HG02943 (cell line): ENCODE data around the gene ANXA4.
A peak's percentile ranks its signal among the peaks of the same experiment; 100 is the strongest.
"Not testable (repeated sequence)": the region's sequence is repeated elsewhere in the genome, so short reads cannot be mapped to it uniquely, and the experiment has no call there.

Experiments used
- ATAC-seq: cut with Tn5 transposase; IDR thresholded peaks from one replicate; pipeline ENCODE4 v1.9.1; 2021; ENCODE audit warnings: mild to moderate bottlenecking, low read depth, moderate library complexity; ENCODE audit not compliant: unreplicated experiment

Gene ANXA4

GRCh38 chr2:69798909-69799526 is 57.1 kb downstream of the ANXA4 start:
- no peak for ATAC-seq

GRCh38 chr2:69801745-69802290 is 59.9 kb downstream of the ANXA4 start:
- ATAC-seq, result no peak

- ATAC-seq, result not testable (repeated sequence)
These were observed 60.9 kb downstream of the ANXA4 start for GRCh38 chr2:69802781-69803367.

GRCh38 chr2:69804416-69804815 is 62.5 kb downstream of the ANXA4 start:
- ATAC-seq, result no peak

- ATAC-seq, result no peak
These were observed 64.0 kb downstream of the ANXA4 start for GRCh38 chr2:69805887-69806286.

- ATAC-seq, result no peak
These were observed 66.0 kb downstream of the ANXA4 start for GRCh38 chr2:69807821-69808540.

GRCh38 chr2:69810550-69810949 is 68.6 kb downstream of the ANXA4 start:
- ATAC-seq, result no peak

- ATAC-seq, result no peak
These were observed 69.1 kb downstream of the ANXA4 start for GRCh38 chr2:69811018-69811417.

- ATAC-seq, result no peak
These were observed 69.7 kb downstream of the ANXA4 start for GRCh38 chr2:69811591-69811990.

- no peak for ATAC-seq
These were observed 73.8 kb downstream of the ANXA4 start for GRCh38 chr2:69815717-69816116.

- no peak for ATAC-seq
These were observed 75.1 kb downstream of the ANXA4 start for GRCh38 chr2:69816923-69817542.

GRCh38 chr2:69817729-69818501 is 76.0 kb downstream of the ANXA4 start:
- no peak for ATAC-seq

GRCh38 chr2:69827796-69828540 is 86.0 kb downstream of the ANXA4 start:
- ATAC-seq, result no peak

GRCh38 chr2:69828938-69829255 is 87.0 kb downstream of the ANXA4 start:
- ATAC-seq, result peak; percentile 7

- peak; percentile 79 for ATAC-seq
These were observed 87.5 kb downstream of the ANXA4 start, which contains the start of gene GMCL1 for GRCh38 chr2:69829256-69830044. GMCL1 (plus strand) TSS chr2:69829660; CDS start chr2:69829893, 233 bp downstream.

GRCh38 chr2:69830045-69830905 is 88.3 kb downstream of the ANXA4 start:
- peak; percentile 17 for ATAC-seq

GRCh38 chr2:69830906-69831241 is 88.9 kb downstream of the ANXA4 start:
- ATAC-seq, result not testable (repeated sequence)

- ATAC-seq, result no peak
These were observed 89.5 kb downstream of the ANXA4 start for GRCh38 chr2:69831354-69831905.
